Right atrium auricular region (tissue), 2 donors: ENCODE data around the gene MCM9. TPM values are rescaled to one million over a fixed set of nuclear protein-coding genes. Genes with fewer than 3 reads are reported as not detected.

Experiments
- DNase-seq: peaks from one replicate; pipeline ENCODE4 v3.0.0-alpha.2; 2019; ENCODE audit warnings: low spot score
- H3K27ac ChIP-seq, 2 donors: fragments of 200-600 bp; sonication (generic); 1 replicate in 1 of 2; 2 replicates in 1 of 2; pipeline ENCODE4 v1.5.1; 2016 to 2019
- H3K27me3 ChIP-seq, 2 donors: fragments of 200-600 bp; sonication (generic); one replicate each; pipeline versions ENCODE4 v1.5.1 to v1.6.0; 2017 to 2019
- H3K36me3 ChIP-seq: fragments of 200-600 bp; sonication (generic); one replicate; pipeline ENCODE4 v1.5.1; 2016
- H3K4me1 ChIP-seq, 2 donors: fragments of 200-600 bp; sonication (generic); one replicate each; pipeline versions ENCODE4 v1.5.1 to v1.6.0; 2017 to 2019
- H3K4me3 ChIP-seq, 2 donors: fragments of 200-600 bp; sonication (generic); 1 replicate in 1 of 2; 2 replicates in 1 of 2; pipeline ENCODE4 v1.5.1; 2017 to 2019; ENCODE audit warnings: mild to moderate bottlenecking in 1 of 2, moderate library complexity in 1 of 2
- H3K9me3 ChIP-seq, 2 donors: fragments of 200-600 bp; sonication (generic); one replicate each; pipeline ENCODE4 v1.5.1; 2019
- total RNA-seq, 2 donors: library from RNA; depleted of rRNA; stranded (reverse); fragments of >200 nt; gene quantifications; one replicate each; pipeline ENCODE4 v1.1.0, GENCODE V29; 2016
- TF ChIP-seq, protein P1 (sequence below), 2 donors: fragments of 200-600 bp; sonication (generic); IDR thresholded peaks; one replicate each; pipeline ENCODE4 v1.5.1; 2019; ENCODE audit warnings: antibody characterized with exemption in 2 of 2

Gene MCM9
- total RNA-seq, 2 donors from 2014 or later = 5.7 to 7.9 TPM

DNA sequence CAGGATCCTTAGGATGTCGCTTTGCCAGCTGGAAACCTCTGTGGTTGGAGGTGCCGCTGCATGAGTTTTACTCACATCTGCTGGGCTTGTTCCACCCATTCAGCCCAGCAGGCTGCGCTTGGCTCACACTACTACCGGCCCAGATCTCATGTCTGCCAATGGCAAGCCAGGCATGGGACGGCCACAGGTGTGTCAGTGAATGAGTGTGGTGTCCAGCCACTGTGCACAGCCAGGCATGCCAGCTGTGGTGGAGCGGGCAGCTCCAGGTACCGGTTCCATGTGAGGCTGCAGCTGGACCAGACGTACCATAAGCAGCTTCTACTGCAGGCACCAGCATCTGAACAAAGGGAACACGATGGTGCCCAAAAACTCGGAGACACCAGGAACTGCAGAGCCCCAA, 74.1 kb downstream of the MCM9 start:
- TF ChIP-seq, protein P1, sequence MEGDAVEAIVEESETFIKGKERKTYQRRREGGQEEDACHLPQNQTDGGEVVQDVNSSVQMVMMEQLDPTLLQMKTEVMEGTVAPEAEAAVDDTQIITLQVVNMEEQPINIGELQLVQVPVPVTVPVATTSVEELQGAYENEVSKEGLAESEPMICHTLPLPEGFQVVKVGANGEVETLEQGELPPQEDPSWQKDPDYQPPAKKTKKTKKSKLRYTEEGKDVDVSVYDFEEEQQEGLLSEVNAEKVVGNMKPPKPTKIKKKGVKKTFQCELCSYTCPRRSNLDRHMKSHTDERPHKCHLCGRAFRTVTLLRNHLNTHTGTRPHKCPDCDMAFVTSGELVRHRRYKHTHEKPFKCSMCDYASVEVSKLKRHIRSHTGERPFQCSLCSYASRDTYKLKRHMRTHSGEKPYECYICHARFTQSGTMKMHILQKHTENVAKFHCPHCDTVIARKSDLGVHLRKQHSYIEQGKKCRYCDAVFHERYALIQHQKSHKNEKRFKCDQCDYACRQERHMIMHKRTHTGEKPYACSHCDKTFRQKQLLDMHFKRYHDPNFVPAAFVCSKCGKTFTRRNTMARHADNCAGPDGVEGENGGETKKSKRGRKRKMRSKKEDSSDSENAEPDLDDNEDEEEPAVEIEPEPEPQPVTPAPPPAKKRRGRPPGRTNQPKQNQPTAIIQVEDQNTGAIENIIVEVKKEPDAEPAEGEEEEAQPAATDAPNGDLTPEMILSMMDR (IDR thresholded peaks at IDR 0.05) = no peak
- Histone ChIP-seq H3K27ac (no peak overlapping the region), H3K36me3 (no peaks in the 10 kb centered on the region), H3K4me1 (peaks cover 0 to 12% of the 10 kb centered on the region in 2 donors), H3K27me3 (no peaks in the 10 kb centered on the region), H3K4me3 (no peak overlapping the region), H3K9me3 (no peaks in the 10 kb centered on the region)
- DNase-seq = no peak

DNA sequence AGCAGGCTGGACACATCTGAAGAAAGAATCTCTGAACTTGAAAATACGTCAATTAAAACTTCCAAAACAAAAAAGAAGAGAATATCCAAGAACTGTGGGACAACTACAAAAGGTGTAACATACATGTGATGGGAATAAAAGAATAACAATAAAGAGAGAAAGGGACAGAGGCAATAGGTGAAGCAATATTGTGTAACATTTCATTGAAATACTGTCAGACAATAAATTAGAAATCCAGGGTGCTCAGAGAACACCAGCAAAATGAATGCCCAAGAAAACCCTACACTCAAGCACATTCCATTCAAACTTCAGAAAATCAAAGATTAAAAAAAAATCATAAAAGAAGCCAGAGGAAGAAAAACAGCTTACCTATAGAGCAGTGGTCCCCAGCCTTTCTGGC, 74.6 kb downstream of the MCM9 start:
- no peaks in the 10 kb centered on the region for H3K27me3 ChIP-seq
- H3K4me1 ChIP-seq = peaks cover 0 to 12% of the 10 kb centered on the region in 2 donors
- no peak for DNase-seq
- H3K36me3 ChIP-seq = no peaks in the 10 kb centered on the region
- H3K27ac ChIP-seq = no peak overlapping the region
- no peaks in the 10 kb centered on the region for H3K9me3 ChIP-seq
- TF ChIP-seq, protein P1 (IDR thresholded peaks at IDR 0.05) = no peak
- H3K4me3 ChIP-seq = no peak overlapping the region

DNA sequence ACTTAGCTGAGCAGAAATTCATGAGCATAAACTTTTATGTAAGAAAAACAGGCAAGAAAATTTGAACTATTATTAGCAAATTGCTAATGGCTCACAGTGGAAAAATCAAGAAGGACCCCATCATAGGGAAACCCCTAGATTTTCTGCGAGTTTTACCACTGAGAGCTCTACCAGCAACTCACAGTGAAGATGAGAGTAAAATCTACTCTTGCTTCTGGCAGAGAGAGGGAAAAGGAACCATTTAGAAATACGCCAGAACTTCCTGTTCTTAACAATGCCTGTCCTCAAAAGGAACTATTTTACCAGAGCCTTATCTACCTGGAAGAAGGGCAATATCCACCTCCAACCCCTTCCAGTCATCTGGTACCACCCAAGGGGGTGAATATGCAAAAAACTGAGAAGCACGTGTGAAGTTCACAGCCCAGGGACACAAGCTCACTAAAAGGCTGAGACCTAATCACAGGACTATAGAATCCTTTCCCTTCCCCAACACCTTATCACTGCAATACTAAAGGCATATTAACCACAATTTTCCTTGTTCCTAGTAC, 75.4 kb downstream of the MCM9 start:
- H3K36me3 ChIP-seq = no peaks in the 10 kb centered on the region
- TF ChIP-seq, protein P1 (IDR thresholded peaks at IDR 0.05) = no peak
- no peak overlapping the region for H3K4me3 ChIP-seq
- H3K4me1 ChIP-seq = peaks cover 0 to 4% of the 10 kb centered on the region in 2 donors
- H3K27ac ChIP-seq = no peak overlapping the region
- no peak for DNase-seq
- H3K9me3 ChIP-seq = no peaks in the 10 kb centered on the region
- H3K27me3 ChIP-seq = no peaks in the 10 kb centered on the region

DNA sequence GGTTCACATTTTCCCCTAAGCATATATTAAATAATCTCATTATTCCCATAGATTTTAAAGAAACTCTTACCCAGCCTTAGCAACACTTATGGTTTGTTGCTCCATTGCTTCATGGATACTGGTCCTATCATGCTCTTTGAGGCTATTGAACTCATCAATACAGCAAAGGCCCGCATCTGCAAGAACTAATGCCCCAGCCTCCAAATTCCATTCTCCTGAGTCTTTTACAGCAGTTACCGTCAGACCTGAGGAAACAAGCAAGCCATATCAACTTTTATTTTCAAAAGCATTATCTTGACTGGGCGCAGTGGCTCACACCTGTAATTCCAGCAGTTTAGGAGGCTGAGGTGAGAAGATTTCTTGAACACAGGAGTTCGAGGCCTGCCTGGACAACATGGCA, 78.7 kb downstream of the MCM9 start:
- no peak for DNase-seq

DNA sequence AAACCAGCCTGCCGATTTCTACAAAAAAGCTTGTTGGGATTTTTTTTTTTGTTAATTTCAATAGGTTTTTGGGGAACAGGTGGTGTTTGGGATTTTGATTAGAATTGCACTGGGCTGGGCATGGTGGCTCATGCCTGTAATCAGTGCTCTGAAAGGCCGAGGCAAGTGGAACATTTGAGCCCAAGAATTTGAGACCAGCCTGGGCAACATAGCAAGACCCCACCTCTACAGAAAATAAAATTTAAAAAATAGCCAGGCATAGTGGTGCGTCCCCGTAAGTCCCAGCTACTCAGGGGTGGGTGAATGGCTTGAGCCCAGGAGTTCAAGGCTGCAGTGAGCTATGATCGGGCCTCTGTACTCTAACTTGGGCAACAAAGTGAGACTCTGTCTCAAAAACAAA, 81.6 kb downstream of the MCM9 start:
- no peak overlapping the region for H3K4me3 ChIP-seq
- DNase-seq = no peak
- H3K27me3 ChIP-seq = no peaks in the 10 kb centered on the region
- H3K9me3 ChIP-seq = no peaks in the 10 kb centered on the region
- no peaks in the 10 kb centered on the region for H3K4me1 ChIP-seq
- TF ChIP-seq, protein P1 (IDR thresholded peaks at IDR 0.05) = no peak
- no peak overlapping the region for H3K27ac ChIP-seq
- H3K36me3 ChIP-seq = peaks cover 7% of the 10 kb centered on the region

More for the DNA sequence above, 78.7 kb downstream of the MCM9 start:
- Histone ChIP-seq H3K4me1 (no peaks in the 10 kb centered on the region), H3K36me3 (peaks cover 7% of the 10 kb centered on the region), H3K9me3 (no peaks in the 10 kb centered on the region), H3K27ac (no peak overlapping the region), H3K4me3 (no peak overlapping the region), H3K27me3 (no peaks in the 10 kb centered on the region)
- TF ChIP-seq, protein P1 (IDR thresholded peaks at IDR 0.05) = no peak

DNA sequence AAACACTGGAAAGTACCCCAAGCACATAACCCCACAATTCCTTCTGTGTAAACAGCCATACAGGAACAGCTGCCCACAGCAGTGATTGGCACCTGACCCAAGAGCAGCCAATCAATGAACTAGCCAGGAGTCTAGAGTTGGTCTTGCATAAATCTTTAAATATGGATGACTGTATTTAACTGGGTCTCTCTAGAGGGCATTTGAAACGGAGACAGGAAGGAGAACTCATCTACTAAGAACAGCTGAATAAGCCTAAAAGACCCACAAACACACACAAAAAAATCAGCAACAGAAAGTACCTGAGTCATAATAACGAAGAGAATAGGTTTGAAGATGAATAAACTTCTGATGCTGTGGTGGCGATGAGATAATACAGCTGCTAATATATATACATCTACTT, 90.0 kb downstream of the MCM9 start:
- H3K4me3 ChIP-seq = no peak overlapping the region
- no peaks in the 10 kb centered on the region for H3K4me1 ChIP-seq
- H3K27ac ChIP-seq = no peak overlapping the region
- no peak for DNase-seq
- H3K9me3 ChIP-seq = no peaks in the 10 kb centered on the region
- no peaks in the 10 kb centered on the region for H3K36me3 ChIP-seq
- TF ChIP-seq, protein P1 (IDR thresholded peaks at IDR 0.05) = no peak
- H3K27me3 ChIP-seq = no peaks in the 10 kb centered on the region
